Activated CD8-positive, alpha-beta memory T cell treated with anti-CD3 and anti-CD28 coated beads, Interleukin-2, amount 50 U/mL, for 4 hours (primary cell): ENCODE measurements around the gene CFP.
"Not testable (repeated sequence)": the region's sequence is repeated elsewhere in the genome, so short reads cannot be mapped to it uniquely, and the experiment has no call there.

ENCODE experiments used
- DNase-seq: peaks from one replicate; pipeline ENCODE4 v3.0.0-alpha.2; 2020

Gene CFP

GRCh38 chrX:47629419-47630200 lies at the start of gene CFP:
Gene CFP (minus strand): TSS chrX:47629930. CDS start chrX:47629844, 86 bp downstream.
- DNase-seq, result no peak

DNA sequence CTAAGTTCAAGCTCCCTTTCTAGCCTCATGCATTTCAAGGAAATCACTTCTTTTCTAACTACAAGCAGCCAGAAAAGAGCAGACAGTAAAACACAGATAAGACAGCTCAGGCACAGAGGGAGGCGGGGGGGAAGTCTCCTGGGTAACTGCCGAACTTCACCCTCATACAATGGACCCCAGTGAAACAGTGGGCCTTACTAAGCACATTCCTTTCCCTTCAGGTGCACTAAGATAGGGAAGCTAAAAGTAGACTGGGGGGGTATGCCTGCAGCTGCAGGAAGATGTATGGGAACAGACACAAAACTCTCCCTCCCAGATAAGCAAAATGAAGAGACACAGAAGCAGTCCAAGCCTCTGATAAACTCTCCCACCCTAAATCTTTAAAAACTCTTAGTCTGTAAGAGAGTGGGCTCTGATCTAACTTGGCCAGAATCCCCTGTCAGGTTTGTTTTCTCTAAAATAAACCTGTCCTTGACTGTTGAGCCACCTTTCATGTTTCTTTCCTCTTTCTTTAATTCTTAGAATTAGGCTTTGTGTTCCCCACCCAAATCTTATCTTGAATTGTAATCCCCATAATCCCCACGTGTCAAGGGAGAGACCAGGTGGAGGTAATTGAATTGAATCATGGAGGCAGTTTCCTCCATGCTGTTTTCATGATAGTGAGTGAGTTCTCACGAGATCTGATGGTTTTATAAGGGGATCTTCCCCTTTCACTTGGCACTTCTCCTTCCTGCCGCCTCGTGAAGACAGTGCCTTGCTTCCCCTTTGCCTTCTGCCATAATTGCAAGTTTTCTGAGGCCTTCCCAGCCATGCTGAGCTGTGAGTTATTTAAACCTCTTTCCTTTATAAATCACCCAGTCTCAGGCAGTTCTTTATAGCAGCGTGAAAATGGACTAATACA lies 46.5 kb upstream of the CFP start:
- not testable (repeated sequence) for DNase-seq

DNA sequence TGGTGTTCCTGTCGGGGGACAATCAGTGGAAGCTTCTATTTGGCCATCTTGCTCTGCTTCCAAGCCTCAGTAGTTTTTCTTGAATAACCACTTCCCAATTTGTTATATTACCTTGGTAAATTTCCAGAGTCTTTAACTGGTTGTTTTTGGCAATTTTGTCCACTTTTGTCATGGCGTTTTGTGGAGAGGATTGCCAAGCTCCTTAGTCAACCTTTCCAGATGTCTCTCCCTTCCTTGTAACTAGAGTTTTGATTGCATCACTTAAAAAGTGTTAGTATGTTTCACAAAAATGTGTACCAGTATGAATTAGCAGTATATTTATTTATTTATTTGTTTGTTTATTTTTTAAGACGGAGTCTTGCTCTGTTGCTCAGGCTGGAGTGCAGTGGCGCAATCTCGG lies 45.0 kb upstream of the CFP start:
- DNase-seq, result no peak

DNA sequence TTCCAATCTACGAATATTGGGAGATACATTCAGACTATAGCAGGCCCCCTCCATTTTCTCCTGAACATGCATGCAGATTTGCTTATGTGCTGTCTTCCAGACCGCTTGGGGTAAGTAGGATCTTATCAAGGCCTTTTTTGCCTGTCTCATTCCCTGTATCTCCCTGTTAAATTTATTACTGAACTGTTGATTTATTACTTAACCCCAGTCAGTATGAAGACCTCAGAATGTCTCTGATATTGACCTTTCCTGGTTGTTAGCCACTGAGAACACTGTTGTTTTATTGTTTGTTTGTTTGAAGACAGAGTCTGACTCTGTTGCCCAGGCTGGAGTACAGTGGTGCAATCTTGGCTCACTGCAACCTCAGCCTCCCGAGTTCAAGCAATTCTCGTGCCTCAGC lies 36.1 kb upstream of the CFP start:
- DNase-seq, result not testable (repeated sequence)

- DNase-seq, result no peak
These were observed 35.0 kb upstream of the CFP start for GRCh38 chrX:47664737-47665136.

- no peak for DNase-seq
These were observed 32.5 kb upstream of the CFP start for GRCh38 chrX:47662144-47662657.

DNA sequence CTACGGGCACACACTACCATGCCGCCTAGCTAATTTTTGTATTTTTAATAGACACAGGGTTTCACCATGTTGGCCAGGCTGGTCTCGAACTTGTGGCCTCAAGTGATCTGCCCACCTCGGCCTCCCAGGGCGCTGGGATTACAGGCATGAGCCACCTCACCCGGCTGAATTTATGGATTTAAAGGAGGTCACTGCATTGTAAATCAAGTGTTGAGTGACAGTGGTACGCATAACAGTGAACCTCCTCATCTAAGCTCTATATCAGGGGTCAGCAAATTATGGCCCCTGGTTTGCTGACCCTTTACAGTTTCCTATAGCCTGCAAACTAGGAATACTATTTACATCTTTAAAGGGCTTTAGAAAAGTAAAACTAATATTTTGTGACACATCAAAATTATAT lies 31.8 kb upstream of the CFP start:
- no peak for DNase-seq

- DNase-seq, result no peak
These were observed 29.6 kb upstream of the CFP start for GRCh38 chrX:47659421-47659726.

DNA sequence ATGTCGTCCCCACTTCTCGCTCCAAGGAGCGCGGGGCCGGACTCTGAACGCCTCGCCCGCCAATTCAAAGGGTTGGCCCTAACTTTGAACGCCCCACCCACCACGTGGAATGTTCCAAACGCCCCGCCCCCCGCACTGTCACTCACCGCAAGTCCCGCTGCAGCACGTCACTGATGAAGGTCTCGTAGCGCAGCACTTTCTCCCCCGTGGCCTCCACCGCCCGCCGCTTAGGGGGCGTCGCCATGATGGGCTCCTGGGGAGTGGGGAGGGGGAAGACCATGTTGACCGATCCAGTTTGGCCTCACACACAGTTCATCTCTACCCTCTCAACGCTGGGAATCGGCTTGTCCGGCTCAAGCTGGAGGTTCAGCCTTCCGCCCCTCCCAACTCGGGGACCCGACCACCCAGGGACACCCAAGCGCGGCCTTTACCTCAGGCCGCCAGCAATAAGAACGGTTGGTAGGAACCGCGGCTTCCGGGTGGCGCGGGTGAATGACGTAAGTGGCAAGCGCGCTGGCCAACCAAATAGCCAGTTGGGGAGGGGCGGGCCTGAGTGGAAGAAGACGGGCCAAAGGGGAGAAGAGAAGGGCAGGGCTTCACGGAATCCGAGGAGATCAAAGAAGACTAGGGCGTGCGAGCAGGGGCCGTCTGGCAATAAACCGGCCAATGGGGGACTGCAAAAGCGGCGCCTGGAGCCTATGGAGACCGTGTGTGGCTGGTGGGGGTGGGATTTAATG lies 29.1 kb upstream of the CFP start, which contains the start of gene UXT:
Gene UXT (minus strand): TSS at position 497 of the 737 bp plus-strand sequence. CDS start 253 bp downstream, at position 244.
- DNase-seq, result peak; percentile 88

- DNase-seq, result no peak
These were observed 28.6 kb upstream of the CFP start for GRCh38 chrX:47658301-47658683.

DNA sequence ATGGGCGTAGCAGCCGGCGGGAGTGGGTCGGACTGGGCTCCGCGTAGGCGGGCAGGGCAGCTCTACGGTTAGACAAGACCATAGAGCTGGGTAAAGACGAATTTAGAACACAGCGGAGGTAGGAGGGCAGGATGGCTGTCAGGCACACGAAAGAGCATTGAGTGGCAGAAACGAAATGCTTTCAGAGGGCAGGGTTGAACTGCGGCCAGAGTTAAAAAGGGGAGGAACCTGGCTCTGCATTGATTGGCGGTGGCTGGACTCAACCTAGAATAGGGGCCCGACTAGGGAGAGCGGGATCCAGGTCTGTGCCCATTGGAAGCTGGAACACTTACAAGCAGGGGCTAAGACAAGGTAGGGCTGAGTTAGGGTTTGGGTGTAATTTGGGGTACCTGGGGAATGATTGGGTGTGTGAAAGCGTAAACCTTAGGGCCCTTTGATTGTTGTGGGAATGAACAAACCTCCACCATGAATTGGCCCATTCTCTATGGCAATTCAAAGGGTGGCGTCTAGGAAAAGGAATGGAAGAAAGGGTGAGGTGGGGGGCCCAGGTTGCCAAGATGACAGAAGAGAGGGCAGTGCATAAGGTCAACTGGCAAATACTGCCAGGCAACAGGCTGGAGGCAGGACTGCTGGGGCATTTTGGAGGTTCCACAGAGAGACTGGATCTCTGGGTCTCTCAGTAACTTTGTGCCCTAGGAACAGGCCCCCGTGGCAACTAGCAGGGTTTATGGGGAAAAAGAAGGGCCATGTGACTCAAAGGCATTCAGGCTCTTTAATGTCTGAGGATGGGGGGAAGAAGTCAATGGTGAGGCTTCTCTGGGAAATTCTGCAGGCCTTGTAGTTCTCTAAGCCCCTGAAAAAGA lies 21.5 kb upstream of the CFP start:
- DNase-seq, result no peak

DNA sequence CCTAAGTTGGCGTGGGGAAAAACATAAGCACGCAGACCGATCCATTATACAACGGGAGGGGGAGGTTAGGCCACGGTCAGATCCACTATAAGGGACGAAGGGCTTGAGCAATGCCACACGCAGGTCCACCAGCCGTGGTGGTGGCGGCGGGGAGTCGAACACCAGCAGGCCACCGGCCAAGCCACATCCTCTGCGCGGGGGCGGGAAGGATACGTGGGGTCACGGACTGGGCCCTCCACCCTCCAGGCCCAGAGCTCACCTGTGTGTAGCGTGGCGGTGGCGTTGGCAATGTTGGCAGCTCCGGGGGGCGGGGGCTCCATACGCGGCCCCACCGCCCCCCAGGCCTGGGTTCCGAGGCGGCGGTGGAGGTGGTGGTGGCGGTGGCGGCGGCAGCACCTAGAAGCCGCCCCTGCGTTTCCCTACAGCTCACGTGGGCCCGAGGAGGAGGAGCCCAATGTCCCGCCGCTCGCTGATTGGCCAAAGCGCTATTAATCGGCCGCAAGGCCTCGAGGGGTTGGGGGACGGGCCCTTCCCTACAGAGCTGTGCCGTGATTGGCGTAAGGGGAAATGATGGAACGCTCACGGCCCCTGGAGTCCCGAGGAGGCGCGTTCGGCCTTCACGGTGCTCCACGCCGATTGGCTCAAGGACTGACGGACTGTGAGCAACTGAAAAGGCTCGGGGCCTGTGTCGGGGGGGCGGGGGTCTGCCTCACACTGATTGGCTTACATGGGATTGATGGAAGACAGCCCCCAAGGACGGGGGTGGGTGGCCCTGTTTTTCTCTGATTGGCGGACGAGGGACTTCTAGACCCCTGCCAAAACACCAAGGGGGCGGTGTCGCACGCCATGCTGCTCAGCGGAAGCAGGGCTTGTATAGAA lies 20.7 kb upstream of the CFP start, which contains the start of gene ELK1:
Gene ELK1 (minus strand): TSS at position 400 of the 879 bp plus-strand sequence. CDS start 9,122 bp downstream, outside the sequence.
- DNase-seq, result peak; percentile 81

DNA sequence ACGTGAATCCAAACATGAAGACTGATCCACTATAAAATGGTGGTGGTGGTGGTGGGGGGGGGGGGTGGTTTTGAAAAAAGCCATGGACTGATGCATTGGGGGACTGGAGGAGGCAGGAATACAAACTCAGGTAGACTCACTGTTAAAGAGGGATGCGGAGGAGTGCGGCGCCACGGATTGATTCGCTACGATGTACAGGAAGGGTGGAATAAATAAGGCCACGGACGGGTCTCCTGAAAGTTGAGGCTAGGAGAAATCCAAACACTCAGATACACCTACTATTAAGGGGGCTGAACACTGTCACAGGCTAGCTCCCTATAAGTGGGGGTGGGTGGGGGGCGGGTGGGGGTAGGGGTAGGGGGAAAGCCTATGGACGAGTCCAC lies 20.0 kb upstream of the CFP start:
- no peak for DNase-seq

- DNase-seq, result no peak
These were observed 19.5 kb upstream of the CFP start for GRCh38 chrX:47649271-47649670.

GRCh38 chrX:47648376-47648775 lies 18.6 kb upstream of the CFP start:
- DNase-seq, result no peak

DNA sequence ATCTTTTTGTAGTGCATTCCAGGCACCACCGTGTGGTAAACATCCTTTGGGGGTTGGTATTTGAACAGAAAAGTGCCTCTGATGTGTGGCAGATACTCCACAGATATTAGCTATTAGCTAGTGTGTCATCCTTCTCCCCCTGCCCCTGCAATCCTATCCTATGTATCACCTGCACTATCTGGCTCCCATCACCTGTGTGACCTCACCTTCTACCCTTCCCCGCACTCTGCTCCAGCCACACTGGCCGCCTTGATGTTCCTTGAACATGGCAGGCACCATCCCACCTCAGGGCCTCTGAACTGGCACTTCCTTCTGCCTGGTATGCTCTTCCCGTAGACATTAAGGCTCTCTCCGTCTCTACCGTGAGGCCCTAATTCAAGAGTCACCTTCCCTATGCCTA lies 16.9 kb upstream of the CFP start:
- no peak for DNase-seq

DNA sequence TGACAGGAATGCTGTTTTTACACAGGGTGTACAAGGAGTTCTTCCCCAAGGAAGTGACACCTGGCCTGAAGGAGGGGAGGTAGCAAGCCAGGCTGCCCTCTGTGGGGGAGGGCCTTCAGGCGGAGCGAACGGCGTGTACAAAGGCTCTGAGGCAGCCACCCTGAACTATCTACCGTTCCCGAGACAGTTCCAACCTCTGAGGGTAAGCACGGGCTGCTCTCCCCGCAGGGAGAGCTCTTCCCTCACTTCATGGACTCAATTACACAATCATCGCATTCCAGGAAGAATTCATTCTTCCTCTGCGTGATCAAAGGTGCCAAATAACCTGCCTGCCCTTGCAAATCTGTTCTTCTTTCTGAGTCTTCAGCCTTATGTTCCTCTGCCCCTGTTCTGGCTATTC lies 15.8 kb upstream of the CFP start:
- DNase-seq, result no peak

- DNase-seq, result no peak
These were observed 14.9 kb upstream of the CFP start for GRCh38 chrX:47644557-47645091.

DNA sequence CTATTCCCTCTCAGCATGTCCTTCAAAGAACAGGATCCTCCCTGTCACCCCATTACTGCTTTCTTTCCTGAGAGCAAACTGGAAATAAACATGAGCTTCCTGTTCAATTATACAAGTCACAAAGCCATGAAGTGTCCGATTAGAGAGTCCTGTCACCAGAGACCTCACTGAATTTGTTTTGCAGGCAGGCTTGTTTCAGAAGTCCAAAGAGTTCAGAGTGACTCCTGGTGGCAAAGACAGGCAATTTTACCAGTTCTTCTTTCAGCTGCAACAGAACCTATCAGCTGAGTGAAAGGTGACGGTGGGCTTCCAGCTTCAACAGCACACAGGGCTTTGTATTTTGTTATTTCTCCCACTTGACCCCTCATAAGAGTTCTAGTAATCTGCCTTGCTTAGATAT lies 14.2 kb upstream of the CFP start:
- no peak for DNase-seq

- DNase-seq, result no peak
These were observed 9.1 kb upstream of the CFP start for GRCh38 chrX:47638816-47639215.
